ENCODE results near the gene SLC4A11. TPM values are rescaled to one million over a fixed set of nuclear protein-coding genes. Genes with fewer than 3 reads are reported as not detected.

Gene SLC4A11
- polyA plus RNA-seq, 4 donors = 1.8 to 4.1 (median 2.8) TPM

DNA sequence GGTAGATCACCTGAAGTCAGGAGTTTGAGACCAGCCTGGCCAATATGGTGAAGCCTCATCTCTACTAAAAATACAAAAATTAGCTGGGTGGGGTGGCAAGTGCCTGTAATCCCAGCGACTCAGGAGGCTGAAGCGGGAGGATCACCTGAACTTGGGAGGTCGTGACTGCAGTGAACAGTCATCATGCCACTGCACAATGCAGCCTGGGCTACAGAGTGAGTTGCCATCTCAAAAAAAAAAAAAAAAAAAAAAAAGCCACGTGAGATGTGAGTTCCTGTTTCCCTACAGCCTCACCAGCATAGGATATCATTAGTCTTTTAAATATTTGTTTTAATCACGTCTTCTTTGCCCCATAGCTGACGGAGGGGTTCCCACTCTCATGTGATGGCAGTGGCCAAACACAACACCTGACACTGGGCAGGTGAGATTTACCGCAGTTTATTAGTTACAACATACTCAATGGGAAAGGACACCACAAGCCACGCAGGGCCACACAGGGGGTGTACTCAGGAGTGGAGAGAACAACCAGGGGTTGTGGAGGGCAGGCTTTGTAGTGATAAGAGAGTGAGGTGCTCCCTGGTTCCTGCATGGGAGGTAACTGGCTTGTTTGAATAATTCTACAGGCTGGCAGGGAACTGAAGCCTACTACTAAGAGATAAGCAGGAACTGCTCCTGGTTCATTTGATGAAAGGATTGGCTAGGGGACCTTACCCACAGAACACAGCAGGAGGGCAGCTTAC is 61.1 kb downstream of the SLC4A11 start:
- DNase-seq (ENCODE audit: low read depth in 4 of 4, low spot score in 2 of 4) = no peak

Other genes with a start within 250 kb of the SLC4A11 start
- gene GNRH2, start 195.6 kb downstream of the SLC4A11 start, polyA plus RNA-seq (ENCODE audit: insufficient read length in 4 of 4) = under 1 TPM in 3 of 4 donors, not detected in 1; 0.40 to 0.62 (median 0.58) TPM
- 10 to 100 TPM; 53.1 to 78.6 (median 65.6) TPM for gene MRPS26, start 193.1 kb downstream of the SLC4A11 start, polyA plus RNA-seq (ENCODE audit: insufficient read length in 4 of 4)
- gene OXT, start 167.6 kb downstream of the SLC4A11 start, polyA plus RNA-seq (ENCODE audit: insufficient read length in 4 of 4) = under 1 TPM; 0.51 to 0.94 (median 0.86) TPM
- under 1 TPM in 3 of 4 donors, not detected in 1; 0.31 to 0.63 (median 0.46) TPM for gene AVP, start 154.5 kb downstream of the SLC4A11 start, polyA plus RNA-seq (ENCODE audit: insufficient read length in 4 of 4)
- 10 to 100 TPM; 17.3 to 19.6 (median 18.3) TPM for gene FASTKD5, start 79.3 kb downstream of the SLC4A11 start, polyA plus RNA-seq (ENCODE audit: insufficient read length in 4 of 4)
- gene UBOX5, start 79.3 kb downstream of the SLC4A11 start, polyA plus RNA-seq (ENCODE audit: insufficient read length in 4 of 4) = 10 to 100 TPM in 2 of 4 donors, 1 to 10 TPM in 2; 8.3 to 11.5 (median 10.1) TPM
- gene LZTS3, start 65.6 kb downstream of the SLC4A11 start, polyA plus RNA-seq (ENCODE audit: insufficient read length in 4 of 4) = 10 to 100 TPM; 13.0 to 21.7 (median 17.6) TPM
- 10 to 100 TPM; 48.0 to 64.1 (median 58.1) TPM for gene DDRGK1, start 34.5 kb downstream of the SLC4A11 start, polyA plus RNA-seq (ENCODE audit: insufficient read length in 4 of 4)
- 10 to 100 TPM; 46.4 to 74.4 (median 68.9) TPM for gene ITPA, start 29.7 kb downstream of the SLC4A11 start, polyA plus RNA-seq (ENCODE audit: insufficient read length in 4 of 4)
- 10 to 100 TPM; 23.9 to 35.9 (median 29.6) TPM for gene DNAAF9, start 168.5 kb upstream of the SLC4A11 start, polyA plus RNA-seq (ENCODE audit: insufficient read length in 4 of 4)
- 10 to 100 TPM; 44.8 to 51.1 (median 49.5) TPM for gene ATRN, start 231.8 kb upstream of the SLC4A11 start, polyA plus RNA-seq (ENCODE audit: insufficient read length in 4 of 4)